NCI-H1417 (cell line): ENCODE measurements around the gene NFIC.
"Not testable (repeated sequence)": the region's sequence is repeated elsewhere in the genome, so short reads cannot be mapped to it uniquely, and the experiment has no call there.

Experiments
- DNase-seq, 3 experiments: peaks; one replicate each; lab custom pipeline; 2025; lab: John Stamatoyannopoulos, UW

Gene NFIC

GRCh38 chr19:3398114-3398899 is 31.9 kb downstream of the NFIC start:
- no peak for DNase-seq

- no peak for DNase-seq
Measured at GRCh38 chr19:3398900-3399278, 32.5 kb downstream of the NFIC start.

- not testable (repeated sequence) for DNase-seq
Measured at GRCh38 chr19:3399311-3399710, 32.9 kb downstream of the NFIC start.

- DNase-seq, result no peak
Measured at GRCh38 chr19:3401004-3401768, 34.8 kb downstream of the NFIC start.

- DNase-seq, result no peak
Measured at GRCh38 chr19:3402631-3403443, 36.5 kb downstream of the NFIC start.

GRCh38 chr19:3403489-3404323 is 37.3 kb downstream of the NFIC start:
- DNase-seq, result peak in 2 of 3 experiments; percentile 73 to 83

- peak in 2 of 3 experiments; percentile 46 to 48 for DNase-seq
Measured at GRCh38 chr19:3404324-3405260, 38.2 kb downstream of the NFIC start.

GRCh38 chr19:3405261-3405653 is 38.9 kb downstream of the NFIC start:
- no peak for DNase-seq

- DNase-seq, result no peak
Measured at GRCh38 chr19:3406571-3407111, 40.3 kb downstream of the NFIC start.

- DNase-seq, result no peak
Measured at GRCh38 chr19:3407556-3408516, 41.5 kb downstream of the NFIC start.

GRCh38 chr19:3408996-3409345 is 42.6 kb downstream of the NFIC start:
- no peak for DNase-seq

GRCh38 chr19:3409346-3410064 is 43.1 kb downstream of the NFIC start:
- peak in 2 of 3 experiments; percentile 19 to 62 for DNase-seq

GRCh38 chr19:3411636-3412035 is 45.3 kb downstream of the NFIC start:
- DNase-seq, result no peak

GRCh38 chr19:3412066-3412465 is 45.7 kb downstream of the NFIC start:
- no peak for DNase-seq

GRCh38 chr19:3413796-3414327 is 47.5 kb downstream of the NFIC start:
- DNase-seq, result peak in 1 of 3 experiments; percentile 53

- no peak for DNase-seq
Measured at GRCh38 chr19:3415695-3416094, 49.3 kb downstream of the NFIC start.

- DNase-seq, result no peak
Measured at GRCh38 chr19:3420244-3420755, 53.9 kb downstream of the NFIC start.
